ENCODE measurements around the gene DUSP21.
A peak's percentile ranks its signal among the peaks of the same experiment; 100 is the strongest.
"Not testable (repeated sequence)": the region's sequence is repeated elsewhere in the genome, so short reads cannot be mapped to it uniquely, and the experiment has no call there.

Gene DUSP21

GRCh38 chrX:44843753-44844152, at the start of gene DUSP21:
Gene DUSP21 (plus strand): TSS chrX:44844021. CDS start chrX:44844133, 112 bp downstream.
- no peak for DNase-seq (ENCODE audit: low spot score)

GRCh38 chrX:44795945-44796450, 47.8 kb upstream of the DUSP21 start:
- DNase-seq (ENCODE audit: low spot score), result no peak

- no peak for DNase-seq (ENCODE audit: low spot score)
These were observed 41.2 kb upstream of the DUSP21 start for GRCh38 chrX:44802613-44803012.

GRCh38 chrX:44815681-44816080, 28.1 kb upstream of the DUSP21 start:
- no peak for DNase-seq (ENCODE audit: low spot score)

DNA sequence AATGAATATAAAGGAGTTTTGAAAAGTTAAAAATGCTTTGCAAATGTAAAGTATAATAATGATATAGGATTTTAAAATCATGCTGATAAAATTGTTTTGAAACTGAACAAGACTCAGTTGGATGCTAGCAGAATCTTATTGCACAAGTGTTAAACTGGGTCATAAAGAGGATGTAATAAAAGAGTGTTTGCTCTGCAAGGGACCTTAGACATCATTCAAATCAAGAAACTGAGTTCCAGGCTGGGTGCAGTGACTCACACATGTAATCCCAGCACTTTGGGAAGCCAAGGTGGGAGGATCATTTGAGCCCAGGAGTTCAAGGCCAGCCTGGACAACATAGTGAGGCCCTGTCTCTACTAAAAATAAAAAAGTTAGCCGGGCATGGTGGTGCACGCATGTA, 27.5 kb upstream of the DUSP21 start:
- no peak for DNase-seq (ENCODE audit: low spot score)

DNA sequence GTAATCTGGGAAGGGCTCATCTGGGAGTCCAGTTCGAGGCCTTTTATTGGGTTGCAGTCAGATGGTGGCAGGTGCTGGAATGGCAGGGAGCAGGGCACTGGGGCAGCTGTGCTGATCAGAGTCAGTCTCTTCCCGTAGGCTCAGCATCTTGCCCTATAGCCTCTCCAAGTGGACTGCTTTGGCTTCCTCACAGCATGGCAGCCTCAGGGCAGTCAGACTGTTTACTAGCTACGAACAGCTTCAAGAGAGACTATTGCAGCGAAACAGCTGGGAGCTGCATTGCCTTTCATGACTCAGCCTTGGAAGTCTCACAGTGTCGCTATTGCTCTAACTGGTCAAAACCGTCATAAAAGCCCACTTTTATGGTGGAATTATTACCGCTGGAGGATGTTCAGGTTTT, 26.8 kb upstream of the DUSP21 start:
- no peak for DNase-seq (ENCODE audit: low spot score)

GRCh38 chrX:44822601-44823000, 21.2 kb upstream of the DUSP21 start:
- DNase-seq (ENCODE audit: low spot score), result no peak

DNA sequence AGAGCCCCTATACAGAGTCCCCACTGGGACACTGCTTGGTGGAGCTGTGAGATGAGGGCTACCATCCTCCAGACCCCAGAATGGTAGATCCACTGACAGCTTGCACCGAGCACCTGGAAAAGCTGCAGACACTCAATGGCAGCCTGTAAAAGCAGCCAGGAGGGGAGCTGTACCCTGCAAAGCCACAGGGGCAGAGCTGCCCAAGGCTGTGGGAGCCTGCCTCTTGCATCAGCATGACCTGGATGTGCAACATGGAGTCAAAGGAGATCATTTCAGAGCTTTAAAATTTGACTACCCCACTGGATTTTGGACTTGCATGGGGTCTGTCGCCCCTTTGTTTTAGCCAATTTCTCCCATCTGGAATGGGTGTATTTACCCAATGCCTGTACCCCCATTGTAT, 20.6 kb upstream of the DUSP21 start:
- not testable (repeated sequence) for DNase-seq (ENCODE audit: low spot score)

DNA sequence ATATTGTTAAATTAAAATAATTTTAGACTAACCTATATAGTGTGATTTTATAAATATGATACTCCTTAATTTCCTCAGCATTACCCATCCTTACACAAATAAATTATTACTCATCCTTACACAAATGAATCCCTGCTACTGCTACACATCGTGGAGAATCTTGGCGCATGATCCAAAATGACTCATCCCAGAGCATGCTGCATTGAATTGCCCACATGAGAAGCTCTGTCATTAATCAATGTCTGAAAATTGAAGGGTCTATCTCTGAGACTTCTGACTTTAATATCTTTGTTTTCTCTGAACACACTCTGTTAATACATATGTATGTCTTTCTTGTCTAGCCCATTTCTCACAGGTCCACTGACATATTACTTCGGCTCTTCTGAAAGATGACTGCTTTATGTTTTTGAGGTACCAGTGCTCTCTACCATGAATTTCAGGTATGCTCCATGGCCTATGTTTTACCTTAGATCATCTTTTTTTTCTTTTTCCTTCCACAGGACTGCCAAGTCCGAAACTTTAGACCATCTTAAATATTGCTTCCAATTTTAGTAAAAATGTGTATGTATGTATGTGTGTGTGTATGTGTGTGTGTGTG, 15.7 kb upstream of the DUSP21 start:
- peak; percentile 58 for DNase-seq (ENCODE audit: low spot score)

GRCh38 chrX:44829832-44830231, 14.0 kb upstream of the DUSP21 start:
- DNase-seq (ENCODE audit: low spot score), result no peak

- no peak for DNase-seq (ENCODE audit: low spot score)
These were observed 1.1 kb upstream of the DUSP21 start for GRCh38 chrX:44842550-44843317.

DNA sequence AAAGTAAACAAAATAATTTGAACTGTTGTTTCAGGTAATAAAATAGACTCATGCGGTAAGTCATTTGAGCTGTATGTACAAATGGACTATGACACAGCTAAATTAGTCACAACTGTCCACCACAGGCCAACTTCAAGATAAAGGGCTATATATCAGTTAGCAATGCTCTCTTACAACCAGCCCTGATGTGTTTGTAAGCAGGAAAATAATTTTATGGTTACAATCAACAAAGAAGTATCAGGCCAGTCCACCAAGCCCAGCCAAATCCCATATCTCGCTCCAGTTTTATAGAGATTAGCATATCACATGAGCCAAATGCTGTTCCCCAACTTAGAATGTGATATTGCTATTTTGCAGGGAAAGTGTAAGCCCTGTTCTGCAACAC, 511 bp upstream of the DUSP21 start:
- DNase-seq (ENCODE audit: low spot score), result no peak

DNA sequence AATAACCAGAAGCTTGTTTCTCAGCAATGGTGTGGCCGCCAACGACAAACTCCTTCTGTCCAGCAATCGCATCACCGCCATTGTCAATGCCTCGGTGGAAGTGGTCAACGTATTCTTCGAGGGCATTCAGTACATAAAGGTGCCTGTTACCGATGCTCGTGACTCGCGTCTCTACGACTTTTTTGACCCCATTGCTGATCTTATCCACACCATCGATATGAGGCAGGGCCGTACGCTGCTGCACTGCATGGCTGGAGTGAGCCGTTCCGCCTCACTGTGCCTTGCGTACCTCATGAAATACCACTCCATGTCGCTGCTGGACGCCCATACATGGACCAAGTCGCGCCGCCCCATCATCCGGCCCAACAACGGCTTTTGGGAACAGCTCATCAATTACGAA, 383 bp downstream of the DUSP21 start:
- DNase-seq (ENCODE audit: low spot score), result no peak

DNA sequence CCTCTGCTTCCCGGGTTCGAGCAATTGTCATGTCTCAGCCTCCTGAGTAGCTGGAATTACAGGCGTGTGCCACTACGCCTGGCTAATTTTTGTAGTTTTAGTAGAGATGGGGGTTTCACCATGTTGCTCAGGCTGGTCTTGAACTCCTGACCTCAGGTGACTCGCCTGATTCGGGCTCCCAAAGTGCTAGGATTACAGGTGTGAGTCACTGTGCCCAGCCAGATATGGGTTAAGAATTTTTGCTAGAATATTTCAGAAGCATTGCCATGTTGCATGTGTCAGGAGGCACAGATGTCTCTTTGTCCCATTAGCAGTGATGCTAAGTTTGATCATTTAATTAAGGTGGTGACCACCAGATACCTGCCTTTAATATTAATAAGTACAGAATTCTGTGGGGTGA, 7.1 kb downstream of the DUSP21 start:
- not testable (repeated sequence) for DNase-seq (ENCODE audit: low spot score)

- no peak for DNase-seq (ENCODE audit: low spot score)
These were observed 27.4 kb downstream of the DUSP21 start for GRCh38 chrX:44871114-44871645.

DNA sequence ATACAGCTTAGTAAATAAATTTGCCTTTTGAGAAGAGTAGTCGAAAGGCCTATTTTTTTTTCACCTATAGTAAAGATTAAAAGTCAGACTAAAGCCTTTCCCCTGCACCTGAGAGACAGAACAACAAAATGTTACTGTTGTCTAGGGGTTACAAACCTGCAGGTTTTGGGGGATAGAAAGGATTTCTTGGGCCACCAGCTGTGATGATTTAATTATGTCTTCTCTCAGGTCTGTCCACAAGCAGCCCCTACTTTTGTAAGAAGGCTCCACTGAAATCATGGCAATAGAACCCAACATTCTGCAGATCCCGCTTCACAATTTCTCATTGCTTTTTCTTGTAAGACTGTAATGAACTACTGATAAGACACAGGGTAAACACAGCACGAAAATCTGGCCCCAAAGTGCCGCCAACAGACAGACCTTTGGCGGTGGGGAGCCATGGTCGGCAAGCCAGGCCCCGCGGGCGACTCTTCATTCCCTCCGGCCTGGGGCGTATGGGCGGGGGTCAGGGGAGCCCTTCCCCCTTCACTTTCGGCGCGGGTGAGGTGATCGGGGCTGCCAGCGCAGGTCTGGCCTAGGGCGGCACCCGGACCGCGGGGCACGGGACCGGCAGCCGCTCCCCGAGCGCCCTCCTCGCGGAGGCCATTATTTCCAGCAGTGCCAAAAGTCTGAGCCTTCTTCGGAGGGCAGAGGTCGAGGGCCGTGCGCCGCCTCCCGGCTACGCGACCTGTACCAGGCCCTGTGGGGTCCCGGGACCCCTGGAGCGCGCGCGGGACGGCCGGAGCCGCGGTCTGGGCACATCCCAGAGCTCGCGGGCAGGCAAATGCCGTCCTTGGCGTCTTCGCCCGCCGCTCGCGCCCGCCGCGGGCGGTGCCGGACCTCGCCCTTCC, 28.4 kb downstream of the DUSP21 start:
- peak; percentile 6 for DNase-seq (ENCODE audit: low spot score)

DNA sequence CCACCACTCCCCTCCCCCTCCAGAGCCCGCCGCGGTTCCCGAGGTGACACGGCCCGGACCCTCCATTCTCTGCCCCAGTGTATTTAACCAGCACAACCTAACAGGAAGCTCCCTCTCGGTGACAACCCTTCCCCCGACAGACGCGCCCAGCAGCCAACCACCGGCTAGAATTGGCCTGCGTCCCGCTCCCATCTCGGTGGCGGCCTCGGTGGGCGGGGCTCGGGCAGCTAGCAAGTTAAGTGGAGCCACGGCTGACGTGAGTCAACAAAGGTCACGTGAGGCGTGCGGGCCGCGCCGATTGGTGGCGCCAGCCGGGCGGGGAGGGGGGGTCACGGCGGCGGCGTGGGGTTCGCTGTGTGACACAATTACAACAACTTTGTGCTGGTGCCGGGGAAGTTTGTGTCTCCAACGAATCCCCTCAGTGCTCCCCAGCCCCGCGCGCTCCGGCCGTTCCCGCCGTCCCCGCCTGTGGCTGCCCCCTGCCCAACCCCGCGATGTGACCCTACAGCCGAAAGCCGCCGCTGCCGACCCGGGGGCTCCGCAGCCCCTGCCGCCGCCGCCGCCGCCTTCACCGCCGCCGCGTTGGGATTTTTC, 29.1 kb downstream of the DUSP21 start, which contains the start of gene KDM6A:
Gene KDM6A (plus strand): TSS at position 368 of the 594 bp plus-strand sequence. CDS start 364 bp downstream, outside the sequence.
- peak; percentile 95 for DNase-seq (ENCODE audit: low spot score)

- peak; percentile 10 for DNase-seq (ENCODE audit: low spot score)
These were observed 29.8 kb downstream of the DUSP21 start for GRCh38 chrX:44873415-44874276.

DNA sequence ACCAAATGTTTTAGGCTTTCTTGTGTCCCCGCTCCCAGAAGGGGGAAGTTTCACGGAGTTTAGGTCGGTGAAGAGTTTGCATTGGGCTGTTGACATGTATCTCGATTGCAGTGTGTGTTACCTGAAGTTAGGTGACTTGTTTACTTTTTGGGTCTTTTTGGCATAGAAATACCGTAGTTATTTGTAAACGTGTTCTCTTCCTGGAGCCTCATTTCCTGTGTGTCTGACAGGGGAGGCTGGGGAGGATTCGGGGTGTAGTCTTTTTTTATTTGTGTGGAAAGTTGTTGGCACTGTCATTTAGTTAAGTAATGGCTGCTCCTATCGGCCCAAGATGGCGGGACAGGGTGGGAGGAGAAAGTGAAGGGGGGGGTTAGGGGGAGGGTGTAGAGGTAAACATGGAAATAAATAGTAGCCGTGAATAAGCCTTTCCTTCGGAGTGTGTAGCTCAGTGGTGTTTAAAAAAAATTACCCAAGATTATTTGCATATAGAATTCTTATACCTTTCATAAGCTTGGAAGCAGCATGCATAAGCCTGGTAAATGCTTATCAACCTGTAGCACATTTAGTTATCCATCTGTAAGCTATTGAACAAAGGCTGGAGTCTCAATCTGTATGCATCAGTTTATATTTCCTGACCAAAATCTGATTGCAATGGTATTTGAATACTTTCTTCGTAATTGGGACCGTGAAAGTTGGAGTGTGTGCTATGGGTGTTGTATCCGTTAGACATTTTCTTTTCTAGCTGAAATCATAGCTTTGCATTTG, 30.8 kb downstream of the DUSP21 start:
- peak; percentile 46 for DNase-seq (ENCODE audit: low spot score)

- no peak for DNase-seq (ENCODE audit: low spot score)
These were observed 31.3 kb downstream of the DUSP21 start for GRCh38 chrX:44875185-44875489.

All from COLO829 (cell line).